Epithelial cell of proximal tubule (primary cell): Measurements from ENCODE around the gene MTA3. TPM values are rescaled to one million over a fixed set of nuclear protein-coding genes. Genes with fewer than 3 reads are reported as not detected.
"Not testable (repeated sequence)": the region's sequence is repeated elsewhere in the genome, so short reads cannot be mapped to it uniquely, and the experiment has no call there.

Experiments
- DNase-seq: peaks from one replicate; pipeline ENCODE4 v3.0.0-alpha.2; 2011; ENCODE audit warnings: low read depth
- H3K4me3 ChIP-seq: 2 replicates; pipeline ENCODE4 v1.5.1; 2011; ENCODE audit warnings: low read depth, mild to moderate bottlenecking, low read length
- total RNA-seq: library from RNA; depleted of rRNA; stranded (reverse); fragments of >200 nt; gene quantifications from 2 replicates; pipeline ENCODE4 v1.2.3, GENCODE V29; 2015
- TF ChIP-seq, protein P1 (sequence below): conservative IDR thresholded peaks from 2 replicates; pipeline ENCODE4 v1.5.1; 2012; ENCODE audit warnings: low read depth, mild to moderate bottlenecking, low read length

The MTA3 gene
- total RNA-seq, 1 donor from 2014 or later, result 17.8 TPM

DNA sequence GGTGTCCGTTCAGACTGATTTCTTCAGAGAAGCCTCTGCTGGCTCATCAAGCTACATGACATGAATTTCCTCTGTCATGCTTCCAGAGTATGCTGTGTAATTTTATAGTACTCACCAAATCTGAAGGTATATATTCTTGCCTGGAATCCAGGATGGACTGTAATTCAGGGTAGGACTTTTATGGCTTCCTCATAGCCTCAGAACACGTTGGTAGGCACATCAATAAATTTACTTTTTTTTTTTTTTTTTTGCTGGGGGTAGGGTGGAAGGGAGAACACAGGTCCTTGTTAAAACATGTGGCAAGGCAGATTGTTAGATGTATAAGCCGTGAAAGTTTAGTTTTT, 34.4 kb downstream of the MTA3 start:
- TF ChIP-seq, protein P1, sequence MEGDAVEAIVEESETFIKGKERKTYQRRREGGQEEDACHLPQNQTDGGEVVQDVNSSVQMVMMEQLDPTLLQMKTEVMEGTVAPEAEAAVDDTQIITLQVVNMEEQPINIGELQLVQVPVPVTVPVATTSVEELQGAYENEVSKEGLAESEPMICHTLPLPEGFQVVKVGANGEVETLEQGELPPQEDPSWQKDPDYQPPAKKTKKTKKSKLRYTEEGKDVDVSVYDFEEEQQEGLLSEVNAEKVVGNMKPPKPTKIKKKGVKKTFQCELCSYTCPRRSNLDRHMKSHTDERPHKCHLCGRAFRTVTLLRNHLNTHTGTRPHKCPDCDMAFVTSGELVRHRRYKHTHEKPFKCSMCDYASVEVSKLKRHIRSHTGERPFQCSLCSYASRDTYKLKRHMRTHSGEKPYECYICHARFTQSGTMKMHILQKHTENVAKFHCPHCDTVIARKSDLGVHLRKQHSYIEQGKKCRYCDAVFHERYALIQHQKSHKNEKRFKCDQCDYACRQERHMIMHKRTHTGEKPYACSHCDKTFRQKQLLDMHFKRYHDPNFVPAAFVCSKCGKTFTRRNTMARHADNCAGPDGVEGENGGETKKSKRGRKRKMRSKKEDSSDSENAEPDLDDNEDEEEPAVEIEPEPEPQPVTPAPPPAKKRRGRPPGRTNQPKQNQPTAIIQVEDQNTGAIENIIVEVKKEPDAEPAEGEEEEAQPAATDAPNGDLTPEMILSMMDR, result no peak
- DNase-seq, result no peak
- no peak overlapping the region for H3K4me3 ChIP-seq

DNA sequence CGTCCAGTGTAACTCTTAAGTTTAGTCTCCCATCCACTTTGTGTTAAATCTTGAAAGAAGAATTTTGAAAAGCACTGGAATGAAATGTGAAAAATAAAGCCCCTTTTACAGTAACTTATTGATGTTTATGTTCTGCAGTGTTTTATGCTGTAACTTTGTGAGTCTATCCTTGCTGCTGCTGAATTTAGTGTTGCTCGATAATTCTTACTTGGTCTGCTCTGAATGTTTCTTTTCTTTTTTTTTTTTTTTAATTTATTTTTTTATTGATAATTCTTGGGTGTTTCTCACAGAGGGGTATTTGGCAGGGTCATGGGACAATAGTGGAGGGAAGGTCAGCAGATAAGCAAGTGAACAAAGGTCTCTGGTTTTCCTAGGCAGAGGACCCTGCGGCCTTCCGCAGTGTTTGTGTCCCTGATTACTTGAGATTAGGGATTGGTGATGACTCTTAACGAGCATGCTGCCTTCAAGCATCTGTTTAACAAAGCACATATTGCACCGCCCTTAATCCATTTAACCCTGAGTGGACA, 36.0 kb downstream of the MTA3 start:
- not testable (repeated sequence) for DNase-seq, H3K4me3 ChIP-seq

DNA sequence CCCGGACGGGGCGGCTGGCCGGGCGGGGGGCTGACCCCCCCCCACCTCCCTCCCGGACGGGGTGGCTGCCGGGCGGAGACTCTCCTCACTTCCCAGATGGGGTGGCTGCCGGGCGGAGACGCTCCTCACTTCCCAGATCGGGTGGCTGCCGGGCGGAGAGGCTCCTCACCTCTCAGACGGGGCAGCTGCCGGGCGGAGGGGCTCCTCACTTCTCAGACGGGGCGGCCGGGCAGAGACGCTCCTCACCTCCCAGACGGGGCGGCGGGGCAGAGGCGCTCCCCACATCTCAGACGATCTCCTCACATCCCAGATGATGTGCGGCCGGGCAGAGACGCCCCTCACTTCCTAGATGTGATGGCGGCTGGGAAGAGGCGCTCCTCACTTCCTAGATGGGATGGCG, 37.7 kb downstream of the MTA3 start:
- H3K4me3 ChIP-seq, DNase-seq: not testable (repeated sequence)

DNA sequence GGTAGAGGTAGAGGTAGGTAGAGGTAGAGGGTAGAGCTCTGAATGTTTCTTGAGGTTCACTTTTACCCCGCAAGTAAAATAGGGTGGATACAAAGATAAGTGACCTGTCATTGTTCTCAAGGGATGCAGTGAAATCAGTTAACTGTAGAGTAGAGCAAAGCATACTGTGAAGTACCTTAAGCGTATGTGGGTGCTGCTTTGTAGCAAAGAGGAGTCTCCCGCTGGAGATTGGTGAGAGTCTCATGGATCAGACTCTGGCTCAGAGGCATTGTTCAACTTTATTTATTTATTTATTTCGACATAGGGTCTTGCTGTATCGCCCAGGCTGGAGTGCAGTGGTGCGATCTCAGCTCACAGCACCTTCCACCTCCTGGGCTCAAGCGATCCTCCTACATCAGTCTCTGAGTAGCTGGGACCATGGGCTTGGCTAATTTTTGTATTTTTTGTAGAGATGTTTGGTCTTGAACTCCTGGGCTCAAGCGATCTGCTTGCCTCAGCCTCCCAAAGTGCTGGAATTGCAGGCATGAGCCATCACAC, 38.7 kb downstream of the MTA3 start:
- TF ChIP-seq, protein P1, result no peak
- DNase-seq, result no peak
- H3K4me3 ChIP-seq, result no peak overlapping the region

DNA sequence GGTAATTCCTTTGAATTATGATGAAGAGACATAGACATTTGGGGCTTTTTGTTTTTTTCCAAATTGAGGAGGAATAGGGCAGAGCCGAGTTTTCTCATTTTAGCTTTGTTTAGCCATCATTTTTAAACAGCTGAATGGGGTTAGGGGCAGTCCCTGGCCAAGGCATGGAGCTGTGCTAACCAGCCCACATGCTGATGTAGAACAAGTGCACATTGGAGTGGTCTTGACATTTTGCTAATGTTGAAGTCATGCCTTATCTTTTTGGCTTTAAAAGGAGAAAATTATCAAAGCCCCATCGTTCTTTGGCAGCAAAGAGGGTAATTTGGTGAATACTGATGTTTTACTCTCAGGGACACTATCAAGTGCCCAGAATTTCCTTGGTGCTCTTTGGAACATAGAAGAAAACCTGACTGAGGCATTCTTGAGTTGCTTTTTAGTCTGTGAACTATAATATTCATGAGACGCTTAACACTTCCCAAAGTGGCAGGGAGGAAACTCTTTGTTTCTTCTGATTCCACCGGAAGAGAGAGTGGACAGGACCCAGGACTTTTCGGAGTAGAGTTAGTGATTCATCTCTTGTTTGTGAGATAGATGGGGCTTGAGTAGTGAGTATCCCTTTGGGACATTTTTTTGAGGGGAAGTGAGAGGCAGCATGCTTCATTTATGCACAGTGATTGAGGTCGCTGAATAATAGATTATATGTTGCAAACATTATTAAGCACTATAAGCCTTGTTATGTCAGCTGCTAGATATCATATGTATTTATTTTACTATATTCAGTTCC, 45.0 kb downstream of the MTA3 start:
- TF ChIP-seq, protein P1, result no peak
- no peak for DNase-seq
- H3K4me3 ChIP-seq, result no peak overlapping the region

DNA sequence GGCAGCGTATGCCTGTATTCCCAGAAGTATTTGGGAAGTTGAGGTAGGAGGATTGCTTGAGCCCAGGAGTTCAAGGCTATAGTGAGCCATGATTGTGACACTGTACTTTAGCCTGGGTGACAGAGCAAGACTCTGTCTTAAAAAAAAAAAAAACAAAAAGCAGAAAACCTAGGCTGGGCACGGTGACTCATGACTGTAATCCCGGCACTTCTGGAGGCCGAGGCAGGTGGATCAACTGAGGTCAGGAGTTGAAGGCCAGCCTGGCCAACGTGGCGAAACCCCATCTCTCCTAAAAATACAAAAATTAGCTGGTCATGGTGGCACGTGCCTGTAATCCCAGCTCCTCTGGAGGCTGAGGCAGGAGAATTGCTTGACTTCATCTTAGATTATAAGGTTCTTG, 46.4 kb downstream of the MTA3 start:
- H3K4me3 ChIP-seq, result no peak overlapping the region
- TF ChIP-seq, protein P1, result no peak
- no peak for DNase-seq

DNA sequence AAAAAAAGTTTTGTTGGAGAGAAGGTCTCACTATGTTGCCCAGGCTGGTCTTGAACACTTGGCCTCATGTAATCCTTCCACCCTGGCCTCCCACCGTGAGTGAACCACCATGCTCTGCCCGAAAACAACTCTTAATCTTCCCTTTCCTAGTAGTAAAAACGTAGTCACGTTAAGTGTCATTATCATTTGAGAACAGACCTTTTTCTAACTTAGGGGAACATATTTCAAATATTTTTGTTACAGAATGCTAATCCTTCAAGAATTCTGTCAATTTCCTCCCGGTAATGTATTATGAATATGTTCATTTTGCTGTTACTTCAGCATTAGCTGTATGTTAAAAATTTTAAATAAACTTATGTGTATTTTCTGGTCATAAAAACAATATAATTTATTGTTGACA, 49.7 kb downstream of the MTA3 start:
- no peak for DNase-seq
- no peak overlapping the region for H3K4me3 ChIP-seq
- TF ChIP-seq, protein P1, result no peak

DNA sequence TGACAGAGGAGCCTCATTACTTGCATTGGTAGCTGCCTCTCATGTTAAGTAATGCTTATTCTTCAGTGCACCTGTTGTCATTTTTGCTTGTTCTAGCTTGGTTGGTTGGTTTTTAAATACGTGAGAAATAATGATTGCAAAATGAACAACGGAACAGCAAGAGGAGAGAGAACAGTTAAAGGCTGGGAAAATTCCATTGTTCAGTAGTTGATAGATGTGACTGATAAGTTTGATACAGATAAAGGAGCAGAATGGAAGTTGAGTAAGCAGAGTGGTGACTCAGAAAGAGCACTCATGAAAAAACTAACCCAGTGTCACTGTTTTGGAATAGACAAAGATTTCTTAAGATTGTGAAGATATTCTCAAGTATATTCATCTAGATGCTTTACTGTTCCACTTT, 50.5 kb downstream of the MTA3 start:
- TF ChIP-seq, protein P1, result no peak
- DNase-seq, result peak; percentile 18

DNA sequence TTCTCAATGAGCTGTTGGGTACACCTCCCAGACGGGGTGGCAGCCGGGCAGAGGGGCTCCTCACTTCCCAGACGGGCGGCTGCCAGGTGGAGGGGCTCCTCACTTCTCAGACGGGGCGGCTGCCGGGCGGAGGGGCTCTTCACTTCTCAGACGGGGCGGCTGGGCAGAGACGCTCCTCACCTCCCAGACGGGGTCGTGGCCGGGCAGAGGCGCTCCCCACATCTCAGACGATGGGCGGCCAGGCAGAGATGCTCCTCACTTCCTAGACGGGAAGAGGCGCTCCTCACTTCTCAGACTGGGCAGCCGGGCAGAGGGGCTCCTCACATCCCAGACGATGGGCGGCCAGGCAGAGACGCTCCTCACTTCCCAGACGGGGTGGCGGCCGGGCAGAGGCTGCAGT, 53.2 kb downstream of the MTA3 start:
- H3K4me3 ChIP-seq, DNase-seq: not testable (repeated sequence)

More for the DNA sequence above, 50.5 kb downstream of the MTA3 start:
- no peak overlapping the region for H3K4me3 ChIP-seq
